HEK293 (cell line): ENCODE data around the gene MAP3K7.
A peak's percentile ranks its signal among the peaks of the same experiment; 100 is the strongest.

Experiments used
- PRDM4 ChIP-seq: fragments of 450-650 bp; formaldehyde crosslinking; IDR thresholded peaks from 2 replicates; pipeline ENCODE4 v1.5.1; 2017; ENCODE audit warnings: missing biosample characterization, missing genetic modification characterization
- REPIN1 ChIP-seq: fragments of 450-650 bp; formaldehyde crosslinking; IDR thresholded peaks from 2 replicates; pipeline ENCODE4 v1.5.1; 2017; ENCODE audit warnings: missing biosample characterization, missing genetic modification characterization, low read depth
- TRIM28 ChIP-seq: IDR thresholded peaks from 2 replicates; pipeline ENCODE4 v1.6.1; 2011; ENCODE audit warnings: low read length, control low read depth, borderline replicate concordance
- WT1 ChIP-seq: fragments of 450-650 bp; formaldehyde crosslinking; IDR thresholded peaks from 2 replicates; pipeline ENCODE4 v1.5.1; 2016; ENCODE audit warnings: missing biosample characterization, missing genetic modification characterization
- ZBTB20 ChIP-seq: fragments of 450-650 bp; formaldehyde crosslinking; IDR thresholded peaks from 2 replicates; pipeline ENCODE4 v1.5.1; 2016; ENCODE audit warnings: missing biosample characterization, missing genetic modification characterization
- ZBTB48 ChIP-seq: fragments of 450-650 bp; formaldehyde crosslinking; IDR thresholded peaks from 2 replicates; pipeline ENCODE4 v1.5.1; 2016; ENCODE audit warnings: missing biosample characterization, missing genetic modification characterization
- ZEB2 ChIP-seq: fragments of 450-650 bp; formaldehyde crosslinking; IDR thresholded peaks from 2 replicates; pipeline ENCODE4 v1.5.1; 2016; ENCODE audit warnings: missing biosample characterization, missing genetic modification characterization
- ZFHX2 ChIP-seq: fragments of 450-650 bp; formaldehyde crosslinking; conservative IDR thresholded peaks from 2 replicates; pipeline ENCODE4 v1.5.1; 2016; ENCODE audit warnings: missing biosample characterization, missing genetic modification characterization
- ZFP37 ChIP-seq: fragments of 450-650 bp; formaldehyde crosslinking; IDR thresholded peaks from 2 replicates; pipeline ENCODE4 v1.5.1; 2016; ENCODE audit warnings: missing biosample characterization, missing genetic modification characterization
- ZFP41 ChIP-seq: fragments of 450-650 bp; formaldehyde crosslinking; IDR thresholded peaks from 2 replicates; pipeline ENCODE4 v1.5.1; 2016; ENCODE audit warnings: missing biosample characterization, missing genetic modification characterization, borderline replicate concordance
- ZNF10 ChIP-seq: fragments of 450-650 bp; formaldehyde crosslinking; IDR thresholded peaks from 2 replicates; pipeline ENCODE4 v1.5.1; 2017; ENCODE audit warnings: missing biosample characterization, missing genetic modification characterization
- ZNF148 ChIP-seq: fragments of 450-650 bp; formaldehyde crosslinking; IDR thresholded peaks from 2 replicates; pipeline ENCODE4 v1.5.0; 2017; ENCODE audit warnings: missing biosample characterization, missing genetic modification characterization, borderline replicate concordance
- ZNF174 ChIP-seq: fragments of 450-650 bp; formaldehyde crosslinking; IDR thresholded peaks from 2 replicates; pipeline ENCODE4 v1.5.0; 2017; ENCODE audit warnings: missing biosample characterization, mild to moderate bottlenecking, missing genetic modification characterization
- ZNF19 ChIP-seq: fragments of 450-650 bp; formaldehyde crosslinking; IDR thresholded peaks from 2 replicates; pipeline ENCODE4; 2016; ENCODE audit warnings: missing biosample characterization, missing genetic modification characterization, low read depth
- ZNF2 ChIP-seq: fragments of 450-650 bp; formaldehyde crosslinking; IDR thresholded peaks from 2 replicates; pipeline ENCODE4 v1.5.1; 2016; ENCODE audit warnings: missing biosample characterization, missing genetic modification characterization
- ZNF266 ChIP-seq: fragments of 450-650 bp; formaldehyde crosslinking; IDR thresholded peaks from 2 replicates; pipeline ENCODE4 v1.5.1; 2016; ENCODE audit warnings: missing biosample characterization, missing genetic modification characterization, low read depth
- ZNF48 ChIP-seq: fragments of 450-650 bp; formaldehyde crosslinking; IDR thresholded peaks from 2 replicates; pipeline ENCODE4 v1.5.1; 2016; ENCODE audit warnings: missing biosample characterization, missing genetic modification characterization
- ZNF510 ChIP-seq: fragments of 450-650 bp; formaldehyde crosslinking; IDR thresholded peaks from 2 replicates; pipeline ENCODE4 v1.5.1; 2018; ENCODE audit warnings: mild to moderate bottlenecking, missing genetic modification characterization, missing biosample characterization; ENCODE audit not compliant: insufficient replicate concordance
- ZNF571 ChIP-seq: fragments of 450-650 bp; formaldehyde crosslinking; IDR thresholded peaks from 2 replicates; pipeline ENCODE4 v1.5.0; 2017; ENCODE audit warnings: missing biosample characterization, missing genetic modification characterization
- ZNF777 ChIP-seq: fragments of 450-650 bp; formaldehyde crosslinking; IDR thresholded peaks from 2 replicates; pipeline ENCODE4 v1.5.1; 2017; ENCODE audit warnings: missing biosample characterization, missing genetic modification characterization, borderline replicate concordance
- ZNF785 ChIP-seq: fragments of 450-650 bp; formaldehyde crosslinking; IDR thresholded peaks from 2 replicates; pipeline ENCODE4 v1.5.1; 2016; ENCODE audit warnings: missing biosample characterization, missing genetic modification characterization
- ZSCAN23 ChIP-seq: fragments of 450-650 bp; formaldehyde crosslinking; IDR thresholded peaks from 2 replicates; pipeline ENCODE4 v1.5.1; 2016; ENCODE audit warnings: missing biosample characterization, missing genetic modification characterization
- TF ChIP-seq, protein P1 (sequence below): fragments of 450-650 bp; formaldehyde crosslinking; IDR thresholded peaks from 2 replicates; pipeline ENCODE4 v1.5.1; 2016; ENCODE audit warnings: missing biosample characterization, missing genetic modification characterization
- TF ChIP-seq, protein P2 (sequence below): fragments of 450-650 bp; formaldehyde crosslinking; IDR thresholded peaks from 2 replicates; pipeline ENCODE4 v1.5.1; 2016; ENCODE audit warnings: missing biosample characterization, missing genetic modification characterization, borderline replicate concordance
- TF ChIP-seq, protein P3 (sequence below): fragments of 450-650 bp; formaldehyde crosslinking; IDR thresholded peaks from 2 replicates; pipeline ENCODE4 v1.5.1; 2016; ENCODE audit warnings: missing biosample characterization, missing genetic modification characterization
- TF ChIP-seq, protein P4 (sequence below): fragments of 450-650 bp; formaldehyde crosslinking; IDR thresholded peaks from 2 replicates; pipeline ENCODE4 v1.5.1; 2016; ENCODE audit warnings: missing biosample characterization, missing genetic modification characterization

The MAP3K7 gene

GRCh38 chr6:90610301-90610750, 23.5 kb upstream of the MAP3K7 start (continued):
- TF ChIP-seq ZNF148 (tag by site-specific recombination) (no peak), ZNF48 (no peak), ZBTB20 (tag by site-specific recombination) (peak; percentile 38; the same call in 1 of the 2 replicates), WT1 (no peak; the same call in 1 of the 2 replicates), ZNF785 (no peak), ZNF10 (no peak), ZNF510 (tag by site-specific recombination) (no peak), ZNF571 (tag by site-specific recombination) (no peak), ZNF777 (tag by site-specific recombination) (0 out of 2 replicates have a peak, but pooled peaks have one; percentile 22), ZFP37 (no peak), ZNF174 (tag by site-specific recombination) (no peak), TRIM28 (no peak), ZFP41 (no peak), ZNF266 (tag by site-specific recombination) (no peak), ZSCAN23 (tag by site-specific recombination) (no peak), ZBTB48 (no peak), ZNF2 (tag by site-specific recombination) (no peak), ZFHX2 (tag by site-specific recombination) (peak; percentile 14; the same call in 1 of the 2 replicates), ZNF19 (no peak), PRDM4 (tag by site-specific recombination) (0 out of 2 replicates have a peak, but pooled peaks have one; percentile 26), REPIN1 (tag by site-specific recombination) (no peak), ZEB2 (tag by site-specific recombination) (peak; percentile 7; the same call in 1 of the 2 replicates)
- TF ChIP-seq, protein P1, sequence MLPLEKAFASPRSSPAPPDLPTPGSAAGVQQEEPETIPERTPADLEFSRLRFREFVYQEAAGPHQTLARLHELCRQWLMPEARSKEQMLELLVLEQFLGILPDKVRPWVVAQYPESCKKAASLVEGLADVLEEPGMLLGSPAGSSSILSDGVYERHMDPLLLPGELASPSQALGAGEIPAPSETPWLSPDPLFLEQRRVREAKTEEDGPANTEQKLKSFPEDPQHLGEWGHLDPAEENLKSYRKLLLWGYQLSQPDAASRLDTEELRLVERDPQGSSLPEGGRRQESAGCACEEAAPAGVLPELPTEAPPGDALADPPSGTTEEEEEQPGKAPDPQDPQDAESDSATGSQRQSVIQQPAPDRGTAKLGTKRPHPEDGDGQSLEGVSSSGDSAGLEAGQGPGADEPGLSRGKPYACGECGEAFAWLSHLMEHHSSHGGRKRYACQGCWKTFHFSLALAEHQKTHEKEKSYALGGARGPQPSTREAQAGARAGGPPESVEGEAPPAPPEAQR (tag by site-specific recombination): no peak
- TF ChIP-seq, protein P2, sequence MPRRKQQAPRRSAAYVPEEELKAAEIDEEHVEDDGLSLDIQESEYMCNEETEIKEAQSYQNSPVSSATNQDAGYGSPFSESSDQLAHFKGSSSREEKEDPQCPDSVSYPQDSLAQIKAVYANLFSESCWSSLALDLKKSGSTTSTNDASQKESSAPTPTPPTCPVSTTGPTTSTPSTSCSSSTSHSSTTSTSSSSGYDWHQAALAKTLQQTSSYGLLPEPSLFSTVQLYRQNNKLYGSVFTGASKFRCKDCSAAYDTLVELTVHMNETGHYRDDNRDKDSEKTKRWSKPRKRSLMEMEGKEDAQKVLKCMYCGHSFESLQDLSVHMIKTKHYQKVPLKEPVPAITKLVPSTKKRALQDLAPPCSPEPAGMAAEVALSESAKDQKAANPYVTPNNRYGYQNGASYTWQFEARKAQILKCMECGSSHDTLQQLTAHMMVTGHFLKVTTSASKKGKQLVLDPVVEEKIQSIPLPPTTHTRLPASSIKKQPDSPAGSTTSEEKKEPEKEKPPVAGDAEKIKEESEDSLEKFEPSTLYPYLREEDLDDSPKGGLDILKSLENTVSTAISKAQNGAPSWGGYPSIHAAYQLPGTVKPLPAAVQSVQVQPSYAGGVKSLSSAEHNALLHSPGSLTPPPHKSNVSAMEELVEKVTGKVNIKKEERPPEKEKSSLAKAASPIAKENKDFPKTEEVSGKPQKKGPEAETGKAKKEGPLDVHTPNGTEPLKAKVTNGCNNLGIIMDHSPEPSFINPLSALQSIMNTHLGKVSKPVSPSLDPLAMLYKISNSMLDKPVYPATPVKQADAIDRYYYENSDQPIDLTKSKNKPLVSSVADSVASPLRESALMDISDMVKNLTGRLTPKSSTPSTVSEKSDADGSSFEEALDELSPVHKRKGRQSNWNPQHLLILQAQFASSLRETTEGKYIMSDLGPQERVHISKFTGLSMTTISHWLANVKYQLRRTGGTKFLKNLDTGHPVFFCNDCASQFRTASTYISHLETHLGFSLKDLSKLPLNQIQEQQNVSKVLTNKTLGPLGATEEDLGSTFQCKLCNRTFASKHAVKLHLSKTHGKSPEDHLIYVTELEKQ: no peak
- TF ChIP-seq, protein P3, sequence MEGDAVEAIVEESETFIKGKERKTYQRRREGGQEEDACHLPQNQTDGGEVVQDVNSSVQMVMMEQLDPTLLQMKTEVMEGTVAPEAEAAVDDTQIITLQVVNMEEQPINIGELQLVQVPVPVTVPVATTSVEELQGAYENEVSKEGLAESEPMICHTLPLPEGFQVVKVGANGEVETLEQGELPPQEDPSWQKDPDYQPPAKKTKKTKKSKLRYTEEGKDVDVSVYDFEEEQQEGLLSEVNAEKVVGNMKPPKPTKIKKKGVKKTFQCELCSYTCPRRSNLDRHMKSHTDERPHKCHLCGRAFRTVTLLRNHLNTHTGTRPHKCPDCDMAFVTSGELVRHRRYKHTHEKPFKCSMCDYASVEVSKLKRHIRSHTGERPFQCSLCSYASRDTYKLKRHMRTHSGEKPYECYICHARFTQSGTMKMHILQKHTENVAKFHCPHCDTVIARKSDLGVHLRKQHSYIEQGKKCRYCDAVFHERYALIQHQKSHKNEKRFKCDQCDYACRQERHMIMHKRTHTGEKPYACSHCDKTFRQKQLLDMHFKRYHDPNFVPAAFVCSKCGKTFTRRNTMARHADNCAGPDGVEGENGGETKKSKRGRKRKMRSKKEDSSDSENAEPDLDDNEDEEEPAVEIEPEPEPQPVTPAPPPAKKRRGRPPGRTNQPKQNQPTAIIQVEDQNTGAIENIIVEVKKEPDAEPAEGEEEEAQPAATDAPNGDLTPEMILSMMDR (tag by site-specific recombination): peak; percentile 55
- TF ChIP-seq, protein P4, sequence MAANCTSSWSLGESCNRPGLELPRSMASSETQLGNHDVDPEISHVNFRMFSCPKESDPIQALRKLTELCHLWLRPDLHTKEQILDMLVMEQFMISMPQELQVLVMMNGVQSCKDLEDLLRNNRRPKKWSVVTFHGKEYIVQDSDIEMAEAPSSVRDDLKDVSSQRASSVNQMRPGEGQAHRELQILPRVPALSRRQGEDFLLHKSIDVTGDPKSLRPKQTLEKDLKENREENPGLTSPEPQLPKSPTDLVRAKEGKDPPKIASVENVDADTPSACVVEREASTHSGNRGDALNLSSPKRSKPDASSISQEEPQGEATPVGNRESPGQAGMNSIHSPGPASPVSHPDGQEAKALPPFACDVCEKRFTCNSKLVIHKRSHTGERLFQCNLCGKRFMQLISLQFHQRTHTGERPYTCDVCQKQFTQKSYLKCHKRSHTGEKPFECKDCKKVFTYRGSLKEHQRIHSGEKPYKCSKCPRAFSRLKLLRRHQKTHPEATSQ (tag by site-specific recombination): no peak
